ENCODE data around the gene NFASC.

DNA sequence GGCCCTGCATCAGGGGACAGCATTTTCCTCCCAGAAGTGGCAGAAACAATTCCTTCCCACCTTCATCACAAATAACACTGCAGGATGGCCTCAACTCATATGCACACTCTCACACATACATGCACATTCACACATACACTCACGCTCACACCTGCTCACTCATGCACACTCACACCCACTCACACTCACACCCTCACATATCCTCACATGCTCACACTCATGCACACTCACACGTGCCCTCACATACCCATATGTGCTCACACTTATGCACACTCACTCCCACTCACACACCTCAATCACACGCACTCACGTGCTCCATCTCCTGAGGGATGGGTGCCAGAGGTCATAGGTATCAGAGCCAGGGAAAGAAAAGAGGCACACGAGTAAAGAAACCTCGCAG, 77.1 kb downstream of the NFASC start:
- TF ChIP-seq EZH2 (IDR thresholded peaks at IDR 0.05; ENCODE audit: insufficient read depth, poor library complexity, severe bottlenecking) (no peak), EZH2phosphoT487 (IDR thresholded peaks at IDR 0.05; ENCODE audit: insufficient read depth, low read depth) (no peak)

All from GM23248 (cell line).